Cardiac muscle cell (in vitro differentiated cells and primary cell): ENCODE data around the gene ADAMTSL3. TPM values are rescaled to one million over a fixed set of nuclear protein-coding genes. Genes with fewer than 3 reads are reported as not detected.

Experiments
- DNase-seq, 2 donors: peaks; one replicate each; pipeline versions ENCODE4 v3.0.0 to v3.0.0-alpha.2; 2010 to 2017; ENCODE audit warnings: low read depth in 1 of 2, low spot score in 1 of 2
- H3K27ac ChIP-seq: fragments of 200-600 bp; sonication (generic); 2 replicates; pipeline ENCODE4 v1.5.1; 2016
- H3K27me3 ChIP-seq: fragments of 200-600 bp; sonication (generic); 2 replicates; pipeline ENCODE4 v1.6.0; 2016; ENCODE audit warnings: control low read depth
- H3K36me3 ChIP-seq: fragments of 200-600 bp; sonication (generic); 2 replicates; pipeline ENCODE4 v1.5.1; 2016; ENCODE audit warnings: control low read depth
- H3K4me1 ChIP-seq: fragments of 200-600 bp; sonication (generic); 2 replicates; pipeline ENCODE4 v1.8.1; 2017; ENCODE audit warnings: low read depth, mild to moderate bottlenecking, mixed run types
- H3K4me3 ChIP-seq: fragments of 200-600 bp; sonication (generic); 2 replicates; pipeline ENCODE4 v1.5.1; 2016; ENCODE audit warnings: mild to moderate bottlenecking
- H3K9me3 ChIP-seq: fragments of 200-600 bp; sonication (generic); 2 replicates; pipeline ENCODE4 v1.5.1; 2017; ENCODE audit warnings: low read depth, mild to moderate bottlenecking, control low read depth
- CTCF ChIP-seq: IDR thresholded peaks from 2 replicates; pipeline ENCODE4 v1.5.1; 2012; ENCODE audit warnings: low read depth, mild to moderate bottlenecking, low read length
- polyA plus RNA-seq: library from polyadenylated mRNA; unstranded; fragments of >200 nt; fragmentation: Nextera tagmentation; extraction: Ambion mirVana; gene quantifications from 2 replicates; pipeline ENCODE4 v1.2.1, GENCODE V29; 2016
- total RNA-seq: library from RNA; depleted of rRNA; stranded (reverse); fragments of >200 nt; gene quantifications from 2 replicates; pipeline ENCODE4 v1.2.3, GENCODE V29; 2016

ADAMTSL3 gene
- total and polyA plus RNA-seq, 2 experiments from 2014 or later = 0.83 to 2.0 TPM

GRCh38 chr15:83769411-83769999, 115.6 kb downstream of the ADAMTSL3 start:
- peak in 1 of 2 donors; percentile 77 for DNase-seq
- Histone ChIP-seq H3K27ac (no peak overlapping the region), H3K27me3 (no peaks in the 10 kb centered on the region), H3K4me3 (no peak overlapping the region), H3K9me3 (no peaks in the 10 kb centered on the region), H3K4me1 (peaks cover 30% of the 10 kb centered on the region), H3K36me3 (no peaks in the 10 kb centered on the region)
- TF ChIP-seq CTCF = no peak

- no peak for TF ChIP-seq CTCF
- H3K27me3 ChIP-seq = no peaks in the 10 kb centered on the region
- no peaks in the 10 kb centered on the region for H3K9me3 ChIP-seq
- no peak overlapping the region for H3K4me3 ChIP-seq
- DNase-seq = peak in 1 of 2 donors; percentile 11
- H3K4me1 ChIP-seq = no peaks in the 10 kb centered on the region
- no peak overlapping the region for H3K27ac ChIP-seq
- no peaks in the 10 kb centered on the region for H3K36me3 ChIP-seq
Measured at GRCh38 chr15:83775738-83776137, 121.8 kb downstream of the ADAMTSL3 start.

- no peak overlapping the region for H3K4me3 ChIP-seq
- H3K4me1 ChIP-seq = no peaks in the 10 kb centered on the region
- no peaks in the 10 kb centered on the region for H3K36me3 ChIP-seq
- H3K27me3 ChIP-seq = no peaks in the 10 kb centered on the region
- no peak for DNase-seq
- H3K9me3 ChIP-seq = no peaks in the 10 kb centered on the region
- no peak for TF ChIP-seq CTCF
- no peak overlapping the region for H3K27ac ChIP-seq
Measured at GRCh38 chr15:83776986-83777385, 123.1 kb downstream of the ADAMTSL3 start.

GRCh38 chr15:83783227-83783626, 129.3 kb downstream of the ADAMTSL3 start:
- Histone ChIP-seq H3K9me3 (no peaks in the 10 kb centered on the region), H3K36me3 (no peaks in the 10 kb centered on the region), H3K4me3 (no peak overlapping the region), H3K4me1 (no peaks in the 10 kb centered on the region), H3K27ac (no peak overlapping the region), H3K27me3 (no peaks in the 10 kb centered on the region)
- no peak for TF ChIP-seq CTCF
- no peak for DNase-seq

- Histone ChIP-seq H3K9me3 (no peaks in the 10 kb centered on the region), H3K4me3 (no peak overlapping the region), H3K27ac (no peak overlapping the region), H3K4me1 (no peaks in the 10 kb centered on the region), H3K36me3 (no peaks in the 10 kb centered on the region), H3K27me3 (no peaks in the 10 kb centered on the region)
- no peak for DNase-seq
- TF ChIP-seq CTCF = no peak
Measured at GRCh38 chr15:83784975-83785374, 131.1 kb downstream of the ADAMTSL3 start.
